Measurements from ENCODE around the gene FRMD4B. TPM values are rescaled to one million over a fixed set of nuclear protein-coding genes. Genes with fewer than 3 reads are reported as not detected.

FRMD4B gene
- polyA plus RNA-seq, 2 donors = 18.6 to 21.0 TPM

DNA sequence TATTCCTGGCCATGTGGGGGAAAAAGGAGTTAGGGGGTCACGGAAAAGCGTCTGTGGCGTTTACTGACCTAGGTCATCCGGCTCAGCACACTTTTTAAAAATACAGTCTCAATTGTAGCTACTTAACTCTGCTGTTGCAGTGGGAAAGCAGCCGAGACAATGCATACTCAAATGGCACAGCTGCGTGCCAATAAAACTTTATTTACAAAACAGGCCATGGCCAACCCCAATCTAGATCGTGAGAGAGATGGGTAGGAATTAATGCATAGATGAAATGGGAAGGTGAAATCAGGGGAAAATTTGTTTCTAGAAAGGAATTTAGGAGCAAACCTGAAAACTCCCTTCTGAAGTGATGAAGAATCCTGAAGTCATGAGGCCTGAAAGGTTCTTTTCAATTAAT is 22.0 kb upstream of the FRMD4B start:
- H3K36me3 ChIP-seq (ENCODE audit: control insufficient read depth in 2 of 2, insufficient read depth in 2 of 2, low read length in 1 of 2) = no peaks in the 10 kb centered on the region
- peaks cover 2% of the 10 kb centered on the region in 2 donors for H3K4me1 ChIP-seq (ENCODE audit: control insufficient read depth in 2 of 2, insufficient read depth in 2 of 2, low read length in 1 of 2)
- no peak overlapping the region for H3K4me3 ChIP-seq (ENCODE audit: low read depth in 1 of 2, low read length in 2 of 2)
- H3K27me3 ChIP-seq (ENCODE audit: control insufficient read depth in 1 of 2, insufficient read depth in 2 of 2, low read length in 2 of 2) = no peaks in the 10 kb centered on the region
- peaks cover 0 to 3% of the 10 kb centered on the region in 2 donors for H3K9me3 ChIP-seq (ENCODE audit: control insufficient read depth in 2 of 2, insufficient read depth in 1 of 2, low read depth in 1 of 2, low read length in 1 of 2)
- WGBS, 2 donors = 94 to 96% methylated on average over 7 of the region's 7 CpGs
- H3K27ac ChIP-seq (ENCODE audit: low read depth in 2 of 2, low read length in 1 of 2) = no peak overlapping the region

DNA sequence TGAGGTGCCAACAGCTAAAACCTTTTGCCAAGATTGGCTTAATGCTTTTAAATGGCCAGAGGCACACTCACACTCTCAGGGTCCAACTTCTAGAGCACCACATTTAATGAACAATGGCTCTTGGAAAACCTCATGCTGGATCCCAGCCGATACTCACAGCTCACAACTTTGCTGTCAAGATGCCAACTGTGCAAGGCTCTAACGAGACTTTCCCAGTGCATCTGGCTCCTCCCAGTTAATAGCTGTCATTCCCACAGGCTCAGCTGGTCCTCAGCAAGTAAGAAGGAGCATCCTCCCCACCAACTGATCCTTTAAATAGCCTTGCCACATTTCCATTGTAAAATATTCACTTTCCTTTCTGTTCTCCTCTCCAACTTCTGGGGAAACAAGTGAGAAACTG is 20.3 kb upstream of the FRMD4B start:
- 13 to 19% methylated on average over 2 of the region's 2 CpGs for WGBS, 2 donors

DNA sequence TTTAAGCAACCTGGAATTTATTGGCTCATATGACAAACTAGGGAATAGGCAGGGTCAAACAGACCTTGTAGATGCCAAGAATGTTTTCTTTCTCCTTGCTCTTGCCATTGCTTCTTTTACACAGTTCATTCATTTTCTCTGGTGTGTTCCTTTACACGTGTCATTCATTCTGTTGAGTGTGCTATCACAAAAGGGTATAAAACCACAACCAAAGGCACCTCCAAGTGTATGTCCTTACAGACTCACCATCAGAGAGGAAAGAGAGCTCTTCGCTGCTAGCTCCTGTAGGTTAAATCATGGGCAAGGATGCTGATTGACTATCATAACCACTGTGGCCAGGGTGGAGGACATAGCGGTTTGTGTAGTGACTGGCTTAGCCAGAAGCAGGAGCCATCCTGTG is 19.2 kb upstream of the FRMD4B start:
- 80 to 91% methylated on average over 3 of the region's 3 CpGs for WGBS, 2 donors
- no peak overlapping the region for H3K27ac ChIP-seq (ENCODE audit: low read depth in 2 of 2, low read length in 1 of 2)
- H3K9me3 ChIP-seq (ENCODE audit: control insufficient read depth in 2 of 2, insufficient read depth in 1 of 2, low read depth in 1 of 2, low read length in 1 of 2) = peaks cover 0 to 3% of the 10 kb centered on the region in 2 donors
- no peaks in the 10 kb centered on the region for H3K36me3 ChIP-seq (ENCODE audit: control insufficient read depth in 2 of 2, insufficient read depth in 2 of 2, low read length in 1 of 2)
- H3K27me3 ChIP-seq (ENCODE audit: control insufficient read depth in 1 of 2, insufficient read depth in 2 of 2, low read length in 2 of 2) = no peaks in the 10 kb centered on the region
- H3K4me3 ChIP-seq (ENCODE audit: low read depth in 1 of 2, low read length in 2 of 2) = no peak overlapping the region
- H3K4me1 ChIP-seq (ENCODE audit: control insufficient read depth in 2 of 2, insufficient read depth in 2 of 2, low read length in 1 of 2) = peaks cover 2% of the 10 kb centered on the region in 2 donors

More for the DNA sequence above, 20.3 kb upstream of the FRMD4B start:
- Histone ChIP-seq H3K27me3 (ENCODE audit: control insufficient read depth in 1 of 2, insufficient read depth in 2 of 2, low read length in 2 of 2) (no peaks in the 10 kb centered on the region), H3K27ac (ENCODE audit: low read depth in 2 of 2, low read length in 1 of 2) (peak overlapping the region in 1 of 2 donors; percentile 9), H3K9me3 (ENCODE audit: control insufficient read depth in 2 of 2, insufficient read depth in 1 of 2, low read depth in 1 of 2, low read length in 1 of 2) (peaks cover 0 to 3% of the 10 kb centered on the region in 2 donors), H3K4me3 (ENCODE audit: low read depth in 1 of 2, low read length in 2 of 2) (no peak overlapping the region), H3K4me1 (ENCODE audit: control insufficient read depth in 2 of 2, insufficient read depth in 2 of 2, low read length in 1 of 2) (peaks cover 2% of the 10 kb centered on the region in 2 donors), H3K36me3 (ENCODE audit: control insufficient read depth in 2 of 2, insufficient read depth in 2 of 2, low read length in 1 of 2) (no peaks in the 10 kb centered on the region)

DNA sequence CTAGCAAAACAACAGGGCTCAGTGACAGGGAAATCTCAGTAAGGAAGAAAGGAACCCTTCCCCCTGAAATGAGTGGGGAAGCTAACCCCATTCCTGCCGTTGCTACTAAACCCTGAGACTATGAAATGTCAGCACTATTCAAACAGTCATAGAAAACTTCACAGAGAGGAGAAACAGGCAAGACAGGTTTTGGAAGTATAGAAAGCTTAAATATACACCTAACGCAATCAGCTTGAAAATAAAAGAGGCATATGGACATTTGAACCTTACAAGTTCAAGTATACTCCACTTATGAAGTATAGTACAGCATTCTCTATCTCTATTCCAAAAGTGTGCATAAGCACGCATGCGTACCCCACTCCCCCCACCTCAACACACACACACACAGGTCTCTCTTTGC is 17.6 kb upstream of the FRMD4B start:
- peaks cover 2% of the 10 kb centered on the region in 2 donors for H3K4me1 ChIP-seq (ENCODE audit: control insufficient read depth in 2 of 2, insufficient read depth in 2 of 2, low read length in 1 of 2)
- no peak overlapping the region for H3K4me3 ChIP-seq (ENCODE audit: low read depth in 1 of 2, low read length in 2 of 2)
- H3K27me3 ChIP-seq (ENCODE audit: control insufficient read depth in 1 of 2, insufficient read depth in 2 of 2, low read length in 2 of 2) = no peaks in the 10 kb centered on the region
- WGBS, 2 donors = 60 to 68% methylated on average over 4 of the region's 4 CpGs
- peak overlapping the region; percentile 48 to 56 for H3K27ac ChIP-seq (ENCODE audit: low read depth in 2 of 2, low read length in 1 of 2)
- peaks cover 0 to 3% of the 10 kb centered on the region in 2 donors for H3K9me3 ChIP-seq (ENCODE audit: control insufficient read depth in 2 of 2, insufficient read depth in 1 of 2, low read depth in 1 of 2, low read length in 1 of 2)
- H3K36me3 ChIP-seq (ENCODE audit: control insufficient read depth in 2 of 2, insufficient read depth in 2 of 2, low read length in 1 of 2) = no peaks in the 10 kb centered on the region

DNA sequence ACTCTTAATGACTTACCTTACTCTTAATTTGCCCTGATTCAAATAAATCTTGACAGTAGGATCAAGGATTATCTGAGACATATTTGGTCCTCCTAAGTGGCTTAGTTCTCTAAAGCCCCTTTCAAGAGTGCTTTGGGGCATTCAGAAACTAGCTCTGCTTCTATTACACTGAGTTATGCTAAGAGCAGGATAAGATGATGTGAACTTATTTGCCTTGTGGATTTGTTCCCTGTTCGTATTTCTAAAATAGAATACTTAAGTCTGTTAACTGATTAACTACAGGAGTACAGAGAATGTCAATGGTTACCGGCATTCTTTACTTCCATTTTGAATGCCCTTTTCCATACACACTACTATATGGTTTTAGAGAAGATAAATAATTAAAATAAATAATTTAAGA is 14.8 kb upstream of the FRMD4B start:
- Histone ChIP-seq H3K9me3 (ENCODE audit: control insufficient read depth in 2 of 2, insufficient read depth in 1 of 2, low read depth in 1 of 2, low read length in 1 of 2) (peaks cover 0 to 3% of the 10 kb centered on the region in 2 donors), H3K4me3 (ENCODE audit: low read depth in 1 of 2, low read length in 2 of 2) (no peak overlapping the region), H3K4me1 (ENCODE audit: control insufficient read depth in 2 of 2, insufficient read depth in 2 of 2, low read length in 1 of 2) (peaks cover 2% of the 10 kb centered on the region in 2 donors), H3K27ac (ENCODE audit: low read depth in 2 of 2, low read length in 1 of 2) (no peak overlapping the region), H3K36me3 (ENCODE audit: control insufficient read depth in 2 of 2, insufficient read depth in 2 of 2, low read length in 1 of 2) (no peaks in the 10 kb centered on the region), H3K27me3 (ENCODE audit: control insufficient read depth in 1 of 2, insufficient read depth in 2 of 2, low read length in 2 of 2) (no peaks in the 10 kb centered on the region)
- WGBS, 2 donors = 85% methylated on average over 2 of the region's 2 CpGs

DNA sequence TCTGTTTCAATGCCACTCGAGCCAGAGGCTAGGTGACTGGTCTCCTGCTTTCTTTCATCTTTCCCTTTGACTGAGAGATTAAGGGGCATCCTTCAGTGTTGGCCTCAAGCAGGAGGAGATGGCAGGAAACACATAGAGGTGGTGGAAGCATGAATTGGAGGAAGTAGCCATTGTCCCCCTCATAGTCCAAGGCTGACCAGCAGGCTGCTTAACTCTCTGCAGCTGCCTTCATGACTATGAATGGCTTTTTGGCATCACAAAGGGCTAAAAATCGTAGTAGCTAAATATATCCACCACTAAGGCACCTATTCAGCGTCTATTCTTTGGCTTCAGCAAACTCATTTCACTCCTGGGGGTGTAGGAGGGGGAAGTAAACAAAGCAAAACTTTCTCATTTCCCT is 7.0 kb upstream of the FRMD4B start:
- H3K9me3 ChIP-seq (ENCODE audit: control insufficient read depth in 2 of 2, insufficient read depth in 1 of 2, low read depth in 1 of 2, low read length in 1 of 2) = no peaks in the 10 kb centered on the region
- 68 to 81% methylated on average over 3 of the region's 3 CpGs for WGBS, 2 donors
- H3K4me3 ChIP-seq (ENCODE audit: low read depth in 1 of 2, low read length in 2 of 2) = no peak overlapping the region
- H3K4me1 ChIP-seq (ENCODE audit: control insufficient read depth in 2 of 2, insufficient read depth in 2 of 2, low read length in 1 of 2) = no peaks in the 10 kb centered on the region
- no peaks in the 10 kb centered on the region for H3K36me3 ChIP-seq (ENCODE audit: control insufficient read depth in 2 of 2, insufficient read depth in 2 of 2, low read length in 1 of 2)
- H3K27ac ChIP-seq (ENCODE audit: low read depth in 2 of 2, low read length in 1 of 2) = no peak overlapping the region
- no peaks in the 10 kb centered on the region for H3K27me3 ChIP-seq (ENCODE audit: control insufficient read depth in 1 of 2, insufficient read depth in 2 of 2, low read length in 2 of 2)

DNA sequence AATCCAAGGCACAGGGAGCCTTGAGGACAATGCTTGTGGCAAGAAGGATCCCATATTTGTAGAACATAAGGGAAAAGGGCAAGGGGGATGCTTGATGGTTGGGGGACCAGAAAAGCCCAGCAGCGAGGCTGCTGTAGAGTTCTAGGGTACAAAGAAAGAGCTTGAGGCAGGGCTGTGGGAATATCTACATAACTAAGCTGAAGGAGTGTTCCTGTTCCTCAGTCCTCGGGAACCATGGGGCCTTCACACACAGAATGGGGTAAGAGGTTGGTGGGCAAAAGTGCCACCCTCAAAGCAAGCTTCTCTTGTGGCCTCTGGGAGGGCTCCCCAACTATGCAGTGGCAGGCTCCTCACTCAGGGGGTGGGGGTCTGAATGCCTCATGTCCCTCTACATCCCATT is 6.5 kb upstream of the FRMD4B start:
- Histone ChIP-seq H3K9me3 (ENCODE audit: control insufficient read depth in 2 of 2, insufficient read depth in 1 of 2, low read depth in 1 of 2, low read length in 1 of 2) (no peaks in the 10 kb centered on the region), H3K27me3 (ENCODE audit: control insufficient read depth in 1 of 2, insufficient read depth in 2 of 2, low read length in 2 of 2) (no peaks in the 10 kb centered on the region), H3K27ac (ENCODE audit: low read depth in 2 of 2, low read length in 1 of 2) (no peak overlapping the region), H3K4me3 (ENCODE audit: low read depth in 1 of 2, low read length in 2 of 2) (no peak overlapping the region), H3K36me3 (ENCODE audit: control insufficient read depth in 2 of 2, insufficient read depth in 2 of 2, low read length in 1 of 2) (no peaks in the 10 kb centered on the region), H3K4me1 (ENCODE audit: control insufficient read depth in 2 of 2, insufficient read depth in 2 of 2, low read length in 1 of 2) (no peaks in the 10 kb centered on the region)
- 96% methylated on average over 2 of the region's 2 CpGs for WGBS, 2 donors

DNA sequence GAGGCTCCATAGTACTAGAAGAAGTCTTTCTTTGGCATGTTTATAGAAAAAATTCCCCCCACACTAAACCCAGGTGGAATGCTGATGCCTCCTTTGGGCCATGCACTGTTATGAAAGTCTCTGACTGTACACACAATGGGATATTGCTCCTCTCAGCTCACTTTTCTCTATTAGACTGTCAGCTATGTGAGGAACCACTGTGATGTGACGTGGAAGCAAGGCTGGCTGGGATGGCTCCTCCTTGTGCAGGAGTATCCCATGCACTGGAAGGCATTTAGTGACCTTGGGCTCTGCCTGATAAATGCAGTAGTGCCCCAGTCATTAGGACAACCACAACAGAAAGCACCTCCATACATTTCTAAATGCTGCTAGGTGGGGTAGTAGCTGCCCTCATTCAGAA is 5.7 kb upstream of the FRMD4B start:
- Histone ChIP-seq H3K27me3 (ENCODE audit: control insufficient read depth in 1 of 2, insufficient read depth in 2 of 2, low read length in 2 of 2) (no peaks in the 10 kb centered on the region), H3K9me3 (ENCODE audit: control insufficient read depth in 2 of 2, insufficient read depth in 1 of 2, low read depth in 1 of 2, low read length in 1 of 2) (no peaks in the 10 kb centered on the region), H3K4me3 (ENCODE audit: low read depth in 1 of 2, low read length in 2 of 2) (no peak overlapping the region), H3K36me3 (ENCODE audit: control insufficient read depth in 2 of 2, insufficient read depth in 2 of 2, low read length in 1 of 2) (no peaks in the 10 kb centered on the region), H3K27ac (ENCODE audit: low read depth in 2 of 2, low read length in 1 of 2) (no peak overlapping the region), H3K4me1 (ENCODE audit: control insufficient read depth in 2 of 2, insufficient read depth in 2 of 2, low read length in 1 of 2) (peaks cover 0 to 1% of the 10 kb centered on the region in 2 donors)
- 93 to 94% methylated on average over 1 of the region's 1 CpG for WGBS, 2 donors

DNA sequence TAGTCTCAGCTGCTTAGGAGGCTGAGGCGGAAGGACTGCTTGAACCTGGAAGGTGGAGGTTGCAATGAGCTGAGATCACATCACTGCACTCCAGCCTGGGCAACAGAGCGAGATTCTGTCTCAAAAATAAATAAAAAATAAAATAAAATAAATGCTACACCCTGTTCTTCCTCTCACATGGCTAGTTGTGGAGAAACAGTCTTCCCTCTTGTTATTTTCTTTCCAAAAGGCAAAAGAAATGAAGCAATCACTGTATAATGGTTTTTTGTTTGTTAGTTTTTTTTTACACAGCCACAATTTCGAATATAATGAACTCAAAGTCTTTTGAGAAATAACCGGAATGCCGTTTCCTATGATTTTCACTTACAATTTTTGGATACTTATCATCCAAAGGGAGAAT is 4.9 kb upstream of the FRMD4B start:
- peaks cover 0 to 7% of the 10 kb centered on the region in 2 donors for H3K4me1 ChIP-seq (ENCODE audit: control insufficient read depth in 2 of 2, insufficient read depth in 2 of 2, low read length in 1 of 2)
- no peaks in the 10 kb centered on the region for H3K9me3 ChIP-seq (ENCODE audit: control insufficient read depth in 2 of 2, insufficient read depth in 1 of 2, low read depth in 1 of 2, low read length in 1 of 2)
- no peak overlapping the region for H3K4me3 ChIP-seq (ENCODE audit: low read depth in 1 of 2, low read length in 2 of 2)
- 90 to 92% methylated on average over 5 of the region's 5 CpGs for WGBS, 2 donors
- no peaks in the 10 kb centered on the region for H3K27me3 ChIP-seq (ENCODE audit: control insufficient read depth in 1 of 2, insufficient read depth in 2 of 2, low read length in 2 of 2)
- H3K36me3 ChIP-seq (ENCODE audit: control insufficient read depth in 2 of 2, insufficient read depth in 2 of 2, low read length in 1 of 2) = no peaks in the 10 kb centered on the region
- no peak overlapping the region for H3K27ac ChIP-seq (ENCODE audit: low read depth in 2 of 2, low read length in 1 of 2)

DNA sequence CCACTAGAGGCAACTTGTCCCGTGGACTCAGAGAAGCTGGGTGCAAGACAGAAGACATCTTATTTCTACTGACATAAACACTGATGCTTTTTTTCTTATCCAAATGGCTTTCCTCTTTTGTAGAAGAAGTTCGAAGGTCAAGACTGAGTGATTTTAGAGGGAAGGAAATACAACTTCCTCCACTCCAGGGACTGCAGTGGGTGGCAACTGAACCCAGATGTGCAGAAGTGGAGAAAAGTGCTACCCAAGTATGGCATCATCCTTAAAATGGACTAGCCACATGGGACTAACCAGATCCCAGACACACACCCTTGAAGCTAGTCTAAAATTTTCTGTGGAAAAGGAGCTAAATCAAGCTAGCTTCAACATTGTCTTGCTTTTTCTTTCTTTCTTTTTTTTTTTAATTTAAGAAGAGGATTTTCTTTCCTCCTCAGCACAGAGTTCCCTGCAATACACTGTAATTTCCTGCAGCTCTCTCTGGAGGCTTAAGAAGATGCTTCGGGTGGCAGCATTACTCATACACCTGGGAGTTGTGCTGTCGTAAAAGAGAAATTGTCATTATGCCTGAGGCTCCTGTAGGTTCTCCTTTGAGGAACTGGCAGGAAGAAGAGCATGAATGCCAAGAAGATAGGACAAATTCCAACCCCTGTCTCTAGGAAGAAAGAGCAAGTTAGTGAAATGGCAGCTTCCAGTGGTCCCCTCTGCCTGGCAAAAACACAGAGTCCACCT is 3.8 kb upstream of the FRMD4B start:
- H3K27ac ChIP-seq (ENCODE audit: low read depth in 2 of 2, low read length in 1 of 2) = no peak overlapping the region
- no peaks in the 10 kb centered on the region for H3K27me3 ChIP-seq (ENCODE audit: control insufficient read depth in 1 of 2, insufficient read depth in 2 of 2, low read length in 2 of 2)
- WGBS, 2 donors = 36 to 38% methylated on average over 4 of the region's 4 CpGs
- H3K4me1 ChIP-seq (ENCODE audit: control insufficient read depth in 2 of 2, insufficient read depth in 2 of 2, low read length in 1 of 2) = peaks cover 0 to 9% of the 10 kb centered on the region in 2 donors
- no peaks in the 10 kb centered on the region for H3K9me3 ChIP-seq (ENCODE audit: control insufficient read depth in 2 of 2, insufficient read depth in 1 of 2, low read depth in 1 of 2, low read length in 1 of 2)
- H3K4me3 ChIP-seq (ENCODE audit: low read depth in 1 of 2, low read length in 2 of 2) = no peak overlapping the region
- H3K36me3 ChIP-seq (ENCODE audit: control insufficient read depth in 2 of 2, insufficient read depth in 2 of 2, low read length in 1 of 2) = no peaks in the 10 kb centered on the region

Measured in esophagus (tissue), 2 donors.